ENCODE measurements around the gene CLTCL1. TPM values are rescaled to one million over a fixed set of nuclear protein-coding genes. Genes with fewer than 3 reads are reported as not detected.

The CLTCL1 gene
- total and polyA plus RNA-seq, 4 donors: 2.0 to 4.8 (median 2.6) TPM

DNA sequence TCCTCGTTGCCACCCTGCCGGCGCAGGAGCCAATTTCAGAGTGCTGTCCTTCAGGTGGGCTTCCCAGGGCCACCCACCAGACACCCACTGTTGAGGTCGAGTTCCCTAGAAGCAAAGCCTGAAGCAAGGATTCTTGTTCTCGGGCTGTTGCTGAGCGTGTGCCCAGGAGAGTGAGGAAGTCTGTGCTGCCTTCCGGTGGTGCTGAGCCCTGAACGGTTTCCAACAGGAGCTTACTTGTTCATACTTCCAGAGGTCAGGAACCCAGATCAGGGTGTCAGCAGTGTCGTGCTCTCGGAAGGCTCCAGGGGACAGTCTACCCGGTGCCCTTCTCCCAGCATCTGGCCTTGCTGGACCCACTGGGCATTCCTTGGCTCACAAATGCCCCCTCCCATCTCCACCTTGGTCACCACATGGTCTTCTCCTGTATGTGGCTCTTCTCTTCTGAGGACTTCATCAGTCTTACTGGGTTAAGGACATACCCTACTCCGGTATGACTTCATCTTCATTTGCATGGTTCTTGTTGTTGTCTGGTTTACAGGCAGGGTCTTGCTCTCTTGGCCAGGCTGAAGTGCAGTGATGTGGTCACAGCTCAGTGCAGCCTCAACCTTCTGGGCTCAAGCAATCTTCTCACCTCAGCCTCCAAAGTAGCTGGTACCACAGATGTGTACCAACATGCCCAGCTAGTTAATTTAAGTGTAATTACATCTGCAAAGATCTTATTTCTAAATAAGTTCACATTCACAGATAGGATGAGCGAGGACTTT, 124.2 kb downstream of the CLTCL1 start:
- DNase-seq (ENCODE audit: low spot score): no peak
- H3K27me3 ChIP-seq (ENCODE audit: control insufficient read depth in 4 of 4, insufficient read depth in 4 of 4, low read length in 3 of 4): peaks cover 0 to 9% (median 3%) of the 10 kb centered on the region in 4 donors
- 70% methylated on average over 13 of the region's 13 CpGs for WGBS

DNA sequence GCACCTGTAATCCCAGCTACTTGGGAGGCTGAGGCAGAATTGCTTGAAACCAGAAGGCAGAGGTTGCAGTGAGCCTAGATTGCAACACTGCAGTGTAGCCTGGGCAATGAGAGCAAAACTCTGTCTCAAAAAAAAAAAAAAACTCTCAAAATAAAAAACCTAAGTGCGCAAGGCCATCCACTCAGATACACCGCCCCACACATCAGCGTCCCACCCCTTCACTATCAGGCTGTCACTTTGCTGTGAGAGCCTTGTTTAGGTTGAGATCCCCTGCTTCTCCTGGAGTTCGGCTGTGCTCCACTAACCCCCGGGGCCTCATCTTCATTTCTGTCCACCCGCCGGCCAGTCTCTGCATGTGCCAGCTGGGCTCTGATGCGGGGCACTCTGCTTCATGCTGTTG, 125.1 kb downstream of the CLTCL1 start:
- TF ChIP-seq, protein P1, sequence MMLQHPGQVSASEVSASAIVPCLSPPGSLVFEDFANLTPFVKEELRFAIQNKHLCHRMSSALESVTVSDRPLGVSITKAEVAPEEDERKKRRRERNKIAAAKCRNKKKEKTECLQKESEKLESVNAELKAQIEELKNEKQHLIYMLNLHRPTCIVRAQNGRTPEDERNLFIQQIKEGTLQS (IDR thresholded peaks at IDR 0.05): no peak
- TF ChIP-seq FOXA2 (IDR thresholded peaks at IDR 0.05): no peak
- TF ChIP-seq RAD21 (IDR thresholded peaks at IDR 0.05): no peak
- TF ChIP-seq, protein P2, sequence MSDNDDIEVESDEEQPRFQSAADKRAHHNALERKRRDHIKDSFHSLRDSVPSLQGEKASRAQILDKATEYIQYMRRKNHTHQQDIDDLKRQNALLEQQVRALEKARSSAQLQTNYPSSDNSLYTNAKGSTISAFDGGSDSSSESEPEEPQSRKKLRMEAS (IDR thresholded peaks at IDR 0.05): no peak
- no peaks in the 10 kb centered on the region for H3K36me3 ChIP-seq (ENCODE audit: control insufficient read depth in 4 of 4, insufficient read depth in 3 of 4, low read depth in 1 of 4, low read length in 3 of 4)
- no peak overlapping the region for H3K4me3 ChIP-seq (ENCODE audit: low read depth in 1 of 3, low read length in 3 of 3)
- no peak overlapping the region for H3K27ac ChIP-seq (ENCODE audit: low read depth in 1 of 2, low read length in 2 of 2)
- H3K4me1 ChIP-seq (ENCODE audit: control insufficient read depth in 4 of 4, insufficient read depth in 4 of 4, low read length in 3 of 4): peaks cover 6 to 20% (median 8%) of the 10 kb centered on the region in 4 donors
- peaks cover 0 to 9% (median 3%) of the 10 kb centered on the region in 4 donors for H3K27me3 ChIP-seq (ENCODE audit: control insufficient read depth in 4 of 4, insufficient read depth in 4 of 4, low read length in 3 of 4)
- no peaks in the 10 kb centered on the region for H3K9me3 ChIP-seq (ENCODE audit: control insufficient read depth in 4 of 4, low read length in 3 of 4)
- 78% methylated on average over 8 of the region's 8 CpGs for WGBS
- DNase-seq (ENCODE audit: low spot score): no peak
- H3K9ac ChIP-seq (ENCODE audit: low read depth in 1 of 2, low read length in 2 of 2): no peak overlapping the region

More for the DNA sequence above, 124.2 kb downstream of the CLTCL1 start:
- no peak overlapping the region for H3K9ac ChIP-seq (ENCODE audit: low read depth in 1 of 2, low read length in 2 of 2)
- no peak overlapping the region for H3K4me3 ChIP-seq (ENCODE audit: low read depth in 1 of 3, low read length in 3 of 3)
- no peak overlapping the region for H3K27ac ChIP-seq (ENCODE audit: low read depth in 1 of 2, low read length in 2 of 2)
- peaks cover 9 to 24% (median 12%) of the 10 kb centered on the region in 4 donors for H3K4me1 ChIP-seq (ENCODE audit: control insufficient read depth in 4 of 4, insufficient read depth in 4 of 4, low read length in 3 of 4)
- no peaks in the 10 kb centered on the region for H3K36me3 ChIP-seq (ENCODE audit: control insufficient read depth in 4 of 4, insufficient read depth in 3 of 4, low read depth in 1 of 4, low read length in 3 of 4)
- no peak for TF ChIP-seq HNF4A (conservative IDR thresholded peaks at IDR 0.05)
- TF ChIP-seq NR2F2 (IDR thresholded peaks at IDR 0.05): no peak
- TF ChIP-seq, protein P1 (IDR thresholded peaks at IDR 0.05): no peak
- TF ChIP-seq EGR1 (IDR thresholded peaks at IDR 0.05; ENCODE audit: low read depth in 2 of 2): no peak
- TF ChIP-seq YY1 (IDR thresholded peaks at IDR 0.05): no peak
- TF ChIP-seq JUND (IDR thresholded peaks at IDR 0.05): no peak
- TF ChIP-seq SP1 (IDR thresholded peaks at IDR 0.05): no peak
- TF ChIP-seq TAF1 (conservative IDR thresholded peaks at IDR 0.05): no peak
- TF ChIP-seq FOXA2 (IDR thresholded peaks at IDR 0.05): no peak
- TF ChIP-seq HNF4G (IDR thresholded peaks at IDR 0.05): no peak
- TF ChIP-seq, protein P2 (IDR thresholded peaks at IDR 0.05): no peak
- TF ChIP-seq, protein P3, sequence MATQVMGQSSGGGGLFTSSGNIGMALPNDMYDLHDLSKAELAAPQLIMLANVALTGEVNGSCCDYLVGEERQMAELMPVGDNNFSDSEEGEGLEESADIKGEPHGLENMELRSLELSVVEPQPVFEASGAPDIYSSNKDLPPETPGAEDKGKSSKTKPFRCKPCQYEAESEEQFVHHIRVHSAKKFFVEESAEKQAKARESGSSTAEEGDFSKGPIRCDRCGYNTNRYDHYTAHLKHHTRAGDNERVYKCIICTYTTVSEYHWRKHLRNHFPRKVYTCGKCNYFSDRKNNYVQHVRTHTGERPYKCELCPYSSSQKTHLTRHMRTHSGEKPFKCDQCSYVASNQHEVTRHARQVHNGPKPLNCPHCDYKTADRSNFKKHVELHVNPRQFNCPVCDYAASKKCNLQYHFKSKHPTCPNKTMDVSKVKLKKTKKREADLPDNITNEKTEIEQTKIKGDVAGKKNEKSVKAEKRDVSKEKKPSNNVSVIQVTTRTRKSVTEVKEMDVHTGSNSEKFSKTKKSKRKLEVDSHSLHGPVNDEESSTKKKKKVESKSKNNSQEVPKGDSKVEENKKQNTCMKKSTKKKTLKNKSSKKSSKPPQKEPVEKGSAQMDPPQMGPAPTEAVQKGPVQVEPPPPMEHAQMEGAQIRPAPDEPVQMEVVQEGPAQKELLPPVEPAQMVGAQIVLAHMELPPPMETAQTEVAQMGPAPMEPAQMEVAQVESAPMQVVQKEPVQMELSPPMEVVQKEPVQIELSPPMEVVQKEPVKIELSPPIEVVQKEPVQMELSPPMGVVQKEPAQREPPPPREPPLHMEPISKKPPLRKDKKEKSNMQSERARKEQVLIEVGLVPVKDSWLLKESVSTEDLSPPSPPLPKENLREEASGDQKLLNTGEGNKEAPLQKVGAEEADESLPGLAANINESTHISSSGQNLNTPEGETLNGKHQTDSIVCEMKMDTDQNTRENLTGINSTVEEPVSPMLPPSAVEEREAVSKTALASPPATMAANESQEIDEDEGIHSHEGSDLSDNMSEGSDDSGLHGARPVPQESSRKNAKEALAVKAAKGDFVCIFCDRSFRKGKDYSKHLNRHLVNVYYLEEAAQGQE (IDR thresholded peaks at IDR 0.05): no peak
- H3K9me3 ChIP-seq (ENCODE audit: control insufficient read depth in 4 of 4, low read length in 3 of 4): no peaks in the 10 kb centered on the region

All from liver (tissue), 9 donors.